Endothelial cell of umbilical vein (primary cell): ENCODE data around the gene TMEM135.

Experiments
- CTCF ChIP-seq, 2 donors: IDR thresholded peaks; 1 replicate in 1 of 2; 2 replicates in 1 of 2; pipeline ENCODE4 v1.5.1; 2011; ENCODE audit warnings: low read length in 2 of 2, mild to moderate bottlenecking in 2 of 2, moderate library complexity in 2 of 2, control low read depth in 1 of 2, inconsistent platforms in 1 of 2, low read depth in 1 of 2; ENCODE audit not compliant: insufficient read depth in 1 of 2; ENCODE audit errors: extremely low read depth in 1 of 2
- EZH2 ChIP-seq: IDR thresholded peaks from 2 replicates; pipeline ENCODE4 v1.6.1; 2012; ENCODE audit warnings: borderline replicate concordance, low read depth, mild to moderate bottlenecking, moderate library complexity, low read length, inconsistent platforms; ENCODE audit not compliant: severe bottlenecking
- POLR2A ChIP-seq: IDR thresholded peaks from 2 replicates; pipeline ENCODE4 v1.6.1; 2012; ENCODE audit warnings: low read depth, mild to moderate bottlenecking, control low read depth, low read length
- POLR2AphosphoS5 ChIP-seq: IDR thresholded peaks from 2 replicates; pipeline ENCODE4 v1.6.1; 2012; ENCODE audit warnings: low read depth, mild to moderate bottlenecking, control low read depth, low read length, moderate library complexity; ENCODE audit not compliant: insufficient read depth

- TF ChIP-seq POLR2A (no peak), CTCF (IDR thresholded peaks at IDR 0.05; ENCODE audit: extremely low read depth in 1 of 2, insufficient read depth in 1 of 2, low read depth in 1 of 2, low read length in 2 of 2) (no peak), EZH2 (no peak), POLR2AphosphoS5 (no peak)
Measured at GRCh38 chr11:87369888-87370287, 332.2 kb downstream of the TMEM135 start.
